HL-60/S4 treated with retinoic acid at 250 ng/mL for 4 days and 3 days (cell line): ENCODE data around the gene PRX.
"Not testable (repeated sequence)": the region's sequence is repeated elsewhere in the genome, so short reads cannot be mapped to it uniquely, and the experiment has no call there.

Experiments used
- in situ Hi-C: fragments of 300-500 bp; cut with MboI; formaldehyde crosslinking; loops from 2 replicates; pipeline ENCODE4 v1.7.0; 2022; ENCODE audit warnings: low sequenced_read_pairs

Gene PRX

DNA sequence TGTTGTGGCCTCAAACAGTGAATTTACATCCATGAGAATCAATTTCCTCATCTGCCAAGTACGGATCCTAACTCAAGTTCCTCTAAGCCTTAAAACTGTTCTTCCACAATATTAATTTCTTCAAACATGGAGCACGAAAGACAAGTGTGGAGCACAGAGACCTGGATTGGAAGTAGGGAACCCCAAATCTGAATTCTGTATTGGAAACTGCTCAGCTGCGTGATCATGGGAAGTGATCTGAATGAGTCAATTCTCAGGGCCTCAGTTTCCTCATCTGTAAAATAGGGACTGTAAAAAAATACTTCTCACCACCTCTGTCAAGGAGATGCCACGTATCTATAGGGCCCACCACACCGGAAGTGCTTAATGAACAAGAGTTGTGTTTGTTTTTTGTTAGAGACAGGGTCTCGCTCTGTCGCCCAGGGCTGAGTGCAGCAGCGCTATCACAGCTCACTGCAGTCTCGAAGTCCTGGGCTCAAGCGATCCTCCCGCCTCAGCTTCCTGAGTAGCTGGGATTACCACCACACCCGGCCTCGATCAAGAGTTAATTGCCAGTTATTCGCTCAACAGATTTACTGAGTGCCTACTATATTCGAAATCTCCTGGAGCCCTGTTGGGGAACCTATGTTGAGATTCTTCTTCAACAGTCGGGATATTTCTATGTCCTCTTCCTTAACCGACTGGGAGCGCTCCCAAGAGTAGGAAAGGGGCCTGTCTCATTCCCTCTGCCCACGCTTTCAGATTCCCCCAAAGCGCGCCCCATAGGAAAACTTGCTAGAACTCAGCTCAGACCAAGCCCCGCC is 29.4 kb upstream of the PRX start:
- in situ Hi-C loops = no loop called here

DNA sequence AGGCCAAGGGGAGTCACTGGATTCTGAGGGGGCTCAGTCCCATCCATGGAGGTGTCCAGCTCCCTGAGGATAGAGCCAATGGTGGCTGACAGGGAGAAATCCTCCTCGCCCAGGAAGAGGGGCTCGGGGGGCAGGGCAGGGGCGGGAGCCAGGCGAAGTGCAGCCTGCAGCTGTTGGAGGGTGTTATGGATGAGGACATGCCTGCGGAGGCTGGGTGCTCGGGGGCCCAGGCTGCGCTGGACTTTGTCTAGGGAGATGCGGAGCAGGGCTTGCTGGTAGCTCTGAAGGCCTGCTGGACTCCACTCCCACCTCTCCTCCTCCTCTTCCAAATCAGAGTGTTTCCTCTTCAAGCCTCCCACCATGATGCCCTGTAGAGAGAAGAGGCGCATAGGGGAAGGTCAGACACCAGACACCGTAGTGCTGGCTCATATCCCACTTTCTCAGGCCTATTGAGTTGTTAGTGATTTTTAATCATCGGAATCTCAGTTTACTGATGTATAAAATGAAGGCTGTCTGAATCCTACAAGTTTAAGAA is 28.6 kb upstream of the PRX start:
- in situ Hi-C loops = no loop called here

- in situ Hi-C loops = no loop called here
These were observed 25.1 kb upstream of the PRX start for GRCh38 chr19:40438284-40438683.

DNA sequence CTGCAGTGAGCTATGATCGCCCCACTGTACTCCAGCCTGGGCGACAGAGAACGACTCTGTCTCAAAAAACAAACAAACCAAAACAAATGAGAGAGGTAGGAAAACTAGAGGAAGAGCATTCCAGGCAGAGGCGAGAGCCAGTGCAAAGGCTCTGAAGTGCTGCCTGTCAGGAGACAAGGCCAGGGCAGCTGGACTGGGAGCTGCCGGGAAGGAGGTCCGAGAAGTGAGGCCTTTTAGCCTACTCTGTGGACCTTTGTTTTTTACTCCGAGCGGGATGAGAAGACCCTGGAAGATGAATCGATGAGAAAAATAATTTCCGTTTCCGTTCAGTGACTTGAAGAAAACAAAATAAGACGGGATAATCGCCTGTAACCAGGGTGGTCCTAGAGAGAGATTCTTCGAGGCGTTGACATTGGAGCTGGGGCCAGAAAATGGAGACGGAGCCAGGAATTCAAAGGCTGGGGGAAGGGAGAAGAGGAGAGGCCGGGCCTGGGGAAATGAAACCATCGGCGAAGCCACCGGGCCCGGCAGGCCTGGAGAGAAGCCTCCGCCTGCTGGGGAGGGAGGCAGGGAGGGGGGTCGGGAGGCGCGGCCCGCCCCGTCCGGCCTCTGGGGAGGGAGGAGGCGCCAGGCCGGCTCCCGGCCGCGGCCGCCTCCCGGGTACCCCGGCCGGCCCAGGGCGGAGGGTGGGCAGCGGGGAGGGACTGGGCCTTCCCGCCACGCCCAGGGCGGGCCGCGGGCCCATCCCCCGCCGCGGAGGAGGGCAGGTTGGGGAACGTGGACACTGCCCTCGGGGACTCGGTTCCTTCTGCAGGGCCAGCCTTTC is 20.4 kb upstream of the PRX start:
- in situ Hi-C loops = no loop called here

- in situ Hi-C loops = not testable (repeated sequence)
These were observed 19.6 kb upstream of the PRX start for GRCh38 chr19:40432760-40433159.

- in situ Hi-C loops = no loop called here
These were observed 18.5 kb upstream of the PRX start for GRCh38 chr19:40431698-40432097.

GRCh38 chr19:40430242-40430641 is 17.1 kb upstream of the PRX start:
- in situ Hi-C loops = not testable (repeated sequence)

GRCh38 chr19:40428197-40428596 is 15.0 kb upstream of the PRX start:
- in situ Hi-C loops = not testable (repeated sequence)

DNA sequence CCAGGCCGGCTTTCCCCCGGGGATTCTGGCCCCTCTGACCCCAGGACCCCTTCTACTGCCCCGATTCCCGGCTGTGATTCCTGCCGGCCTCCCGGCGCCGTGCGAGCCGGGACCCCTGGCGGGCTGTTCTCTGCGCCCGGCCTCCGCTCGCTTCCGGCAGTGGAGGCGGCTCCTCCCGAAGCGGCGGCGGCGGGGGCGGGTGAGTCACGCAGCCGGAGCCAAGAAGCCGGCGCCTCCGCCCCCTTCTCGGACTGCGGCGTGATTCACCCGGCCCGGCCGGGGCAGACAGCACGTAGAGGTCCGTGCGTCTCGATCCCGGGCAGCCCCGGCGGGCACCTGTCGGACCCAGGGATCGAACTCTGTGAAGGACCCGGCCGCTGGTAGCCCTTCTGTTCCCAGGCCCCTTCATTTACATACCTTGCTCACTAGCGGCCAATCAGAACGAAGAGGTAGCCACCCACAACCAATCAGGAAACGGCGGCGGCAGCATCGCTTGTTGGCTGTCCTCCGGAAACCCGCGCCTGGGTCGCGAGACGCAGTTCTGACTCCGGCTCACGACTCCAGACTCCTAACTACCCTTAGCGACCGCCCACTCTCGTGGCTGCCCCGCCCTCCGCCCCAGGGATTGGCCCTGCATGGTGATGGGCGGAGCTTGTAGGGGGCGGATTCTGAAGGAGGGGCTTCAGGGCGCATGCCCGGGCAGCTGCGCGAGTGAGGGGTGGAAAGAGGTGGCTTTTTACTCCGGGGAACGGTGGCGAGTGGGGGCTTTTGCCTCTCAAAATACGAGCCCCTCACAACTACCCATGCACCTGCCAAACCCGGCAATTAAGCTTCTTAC is 12.5 kb upstream of the PRX start, which contains the start of gene SERTAD1:
SERTAD1 (minus strand) TSS at position 543 of the 838 bp plus-strand sequence. CDS start 2,446 bp downstream, outside the sequence.
- in situ Hi-C loops = no loop called here

DNA sequence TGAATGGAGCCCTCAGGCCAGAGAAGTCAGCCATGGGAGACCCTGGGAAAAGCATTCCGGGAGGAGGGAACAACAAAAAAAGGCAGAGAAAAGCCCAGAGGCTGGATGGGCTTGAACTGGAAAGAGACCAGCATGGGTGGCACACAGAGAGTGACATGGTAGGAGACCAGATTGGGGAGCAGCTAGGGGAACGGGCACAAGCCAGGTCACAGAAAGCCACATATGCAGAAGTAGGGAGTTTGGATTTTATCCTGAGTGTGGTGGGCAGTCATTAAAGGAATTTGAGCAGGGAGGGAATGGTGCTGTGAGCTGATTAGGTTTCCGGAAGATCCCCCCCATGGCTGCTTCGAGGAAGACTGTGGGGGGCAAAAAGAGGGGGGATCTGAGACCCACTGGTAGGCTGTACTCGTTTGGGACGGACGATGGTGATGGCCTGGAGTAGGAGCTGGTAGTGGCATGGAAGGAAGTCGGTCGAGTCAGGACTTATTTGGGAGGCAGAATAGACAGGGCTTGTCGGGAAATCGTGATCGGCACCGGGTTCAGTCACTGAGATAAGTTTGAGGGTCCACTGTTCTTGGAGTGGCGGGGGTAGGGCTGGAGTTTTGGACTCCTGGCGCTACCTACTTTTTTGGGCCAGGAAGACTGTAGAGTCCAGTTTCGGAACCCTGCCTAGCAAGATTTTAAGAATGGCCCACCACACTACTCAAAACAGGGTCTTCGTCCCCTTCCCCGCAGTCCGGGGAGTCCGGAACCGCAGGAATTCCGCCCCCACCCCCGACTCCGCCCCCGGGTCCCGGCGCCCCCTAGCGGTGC is 11.7 kb upstream of the PRX start:
- in situ Hi-C loops = no loop called here

GRCh38 chr19:40423938-40424337 is 10.8 kb upstream of the PRX start:
- in situ Hi-C loops = no loop called here

- in situ Hi-C loops = no loop called here
These were observed 9.8 kb upstream of the PRX start for GRCh38 chr19:40422748-40423566.

GRCh38 chr19:40421993-40422747 is 9.0 kb upstream of the PRX start:
- in situ Hi-C loops = no loop called here

DNA sequence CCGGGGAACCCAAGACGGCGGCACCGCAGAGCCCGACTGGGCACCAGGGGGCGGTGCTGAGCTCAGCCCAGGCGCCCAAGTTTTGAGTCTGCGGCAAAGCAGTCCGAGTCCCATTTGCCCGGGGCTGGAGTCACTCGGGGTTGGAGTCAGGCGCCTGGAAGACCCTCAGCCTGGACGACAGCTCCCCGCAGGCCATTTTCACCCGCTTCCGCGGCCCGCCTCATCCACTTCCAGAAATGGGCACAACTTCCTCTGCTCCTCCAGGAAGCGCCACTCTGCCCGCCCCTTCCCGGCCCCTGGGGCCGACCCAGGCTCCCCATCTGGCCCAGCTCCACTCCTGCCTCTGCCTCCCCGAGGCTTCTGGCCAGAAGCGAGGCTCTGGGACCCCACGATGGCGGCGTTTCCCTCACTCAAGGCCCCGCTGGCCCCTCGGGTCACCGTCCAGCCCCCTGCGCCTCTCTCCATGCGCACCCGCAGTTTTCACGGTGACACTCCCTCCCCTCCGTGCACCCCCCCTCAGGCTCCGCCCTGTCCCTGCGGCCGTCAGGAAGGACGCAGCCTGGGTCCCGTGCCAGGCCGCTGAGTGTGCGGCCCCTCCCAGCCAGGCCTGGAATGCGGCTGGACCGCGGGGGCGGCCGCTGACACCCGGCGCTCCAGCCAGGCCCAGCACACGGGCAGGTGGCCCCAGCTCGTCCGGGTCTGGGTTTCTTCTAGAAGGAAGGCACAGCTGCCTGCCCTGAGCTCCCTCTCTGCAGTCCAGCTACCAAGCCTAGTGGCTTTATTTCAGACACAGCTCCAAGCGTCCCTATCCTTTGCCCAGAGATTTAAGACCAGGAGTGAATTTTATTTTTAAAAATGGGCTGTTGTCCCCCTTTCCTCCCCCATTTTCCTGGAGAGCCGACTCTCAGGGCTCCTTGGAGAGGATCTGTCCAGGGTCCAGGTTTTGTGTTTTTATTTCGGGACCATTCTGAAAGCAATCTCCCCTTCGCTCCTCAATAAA is 7.9 kb upstream of the PRX start:
- in situ Hi-C loops = no loop called here

- in situ Hi-C loops = no loop called here
These were observed 7.2 kb upstream of the PRX start for GRCh38 chr19:40420451-40420765.

GRCh38 chr19:40419780-40420179 is 6.6 kb upstream of the PRX start:
- in situ Hi-C loops = no loop called here

- in situ Hi-C loops = no loop called here
These were observed 6.0 kb upstream of the PRX start for GRCh38 chr19:40419066-40419612.
